Peyer's patch (tissue), 4 donors: Measurements from ENCODE around the gene LIMK1. TPM values are rescaled to one million over a fixed set of nuclear protein-coding genes. Genes with fewer than 3 reads are reported as not detected.
A peak's percentile ranks its signal among the peaks of the same experiment; 100 is the strongest.
"Not testable (repeated sequence)": the region's sequence is repeated elsewhere in the genome, so short reads cannot be mapped to it uniquely, and the experiment has no call there.

Experiments used
- DNase-seq, 3 donors: peaks; one replicate each; pipeline ENCODE4 v3.0.0-alpha.2; 2017 to 2019
- H3K27ac ChIP-seq, 4 donors: fragments of 200-600 bp; sonication (generic); one replicate each; pipeline ENCODE4 v1.5.1; 2016 to 2019
- H3K27me3 ChIP-seq, 2 donors: fragments of 200-600 bp; sonication (generic); one replicate each; pipeline ENCODE4 v1.5.1; 2019
- H3K36me3 ChIP-seq, 3 donors: fragments of 200-600 bp; sonication (generic); one replicate each; pipeline ENCODE4 v1.5.1; 2016 to 2019
- H3K4me1 ChIP-seq, 4 donors: fragments of 200-600 bp; sonication (generic); one replicate each; pipeline ENCODE4 v1.5.1; 2016 to 2019
- H3K4me3 ChIP-seq, 4 donors: fragments of 200-600 bp; sonication (generic); 1 replicate in 3 of 4; 2 replicates in 1 of 4; pipeline ENCODE4 v1.5.1; 2016 to 2019; ENCODE audit warnings: mild to moderate bottlenecking in 1 of 4
- H3K9me3 ChIP-seq, 4 donors: fragments of 200-600 bp; sonication (generic); one replicate each; pipeline ENCODE4 v1.5.1; 2016 to 2019; ENCODE audit warnings: mild to moderate bottlenecking in 1 of 4
- POLR2A ChIP-seq, 2 donors: fragments of 450-650 bp; IDR thresholded peaks; one replicate each; pipeline ENCODE4 v1.5.1; 2017; ENCODE audit warnings: antibody characterized with exemption in 2 of 2, mild to moderate bottlenecking in 2 of 2, moderate library complexity in 2 of 2
- total RNA-seq, 4 donors: library from RNA; depleted of rRNA; stranded (reverse); fragments of >200 nt; gene quantifications; one replicate each; pipeline ENCODE4 v1.1.0, GENCODE V29; 2016
- TF ChIP-seq, protein P1 (sequence below), 6 experiments: fragments of 450-650 bp in 4 of 6; fragments of 200-600 bp in 2 of 6; sonication (generic) in 1 of 6; IDR thresholded peaks; one replicate each; pipeline ENCODE4 v1.5.1; 2017 to 2019; ENCODE audit warnings: antibody characterized with exemption in 6 of 6, mild to moderate bottlenecking in 3 of 6, moderate library complexity in 1 of 6

LIMK1 gene
- total RNA-seq, 4 donors from 2014 or later: 3.7 to 38.0 (median 11.7) TPM

DNA sequence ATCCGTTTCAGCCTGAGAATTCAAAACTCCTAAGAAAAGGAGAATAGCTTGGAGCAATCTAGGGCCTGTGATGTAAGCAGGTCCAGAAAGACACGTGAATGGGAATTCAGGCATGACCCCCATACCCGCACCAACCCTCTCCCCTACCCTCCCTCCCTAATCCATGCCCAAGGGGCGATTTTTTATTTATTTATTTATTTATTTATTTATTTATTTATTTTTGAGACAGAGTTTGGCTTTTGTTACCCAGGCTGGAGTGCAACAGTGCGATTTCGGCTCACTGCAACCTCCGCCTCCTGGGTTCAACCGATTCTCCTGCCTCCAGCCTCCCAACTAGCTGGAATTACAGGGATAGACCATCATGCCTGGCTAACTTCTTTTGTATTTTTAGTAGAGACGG lies 74.0 kb downstream of the LIMK1 start:
- no peak overlapping the region for H3K4me3 ChIP-seq
- no peak for DNase-seq
- H3K36me3 ChIP-seq: no peaks in the 10 kb centered on the region
- TF ChIP-seq, protein P1, sequence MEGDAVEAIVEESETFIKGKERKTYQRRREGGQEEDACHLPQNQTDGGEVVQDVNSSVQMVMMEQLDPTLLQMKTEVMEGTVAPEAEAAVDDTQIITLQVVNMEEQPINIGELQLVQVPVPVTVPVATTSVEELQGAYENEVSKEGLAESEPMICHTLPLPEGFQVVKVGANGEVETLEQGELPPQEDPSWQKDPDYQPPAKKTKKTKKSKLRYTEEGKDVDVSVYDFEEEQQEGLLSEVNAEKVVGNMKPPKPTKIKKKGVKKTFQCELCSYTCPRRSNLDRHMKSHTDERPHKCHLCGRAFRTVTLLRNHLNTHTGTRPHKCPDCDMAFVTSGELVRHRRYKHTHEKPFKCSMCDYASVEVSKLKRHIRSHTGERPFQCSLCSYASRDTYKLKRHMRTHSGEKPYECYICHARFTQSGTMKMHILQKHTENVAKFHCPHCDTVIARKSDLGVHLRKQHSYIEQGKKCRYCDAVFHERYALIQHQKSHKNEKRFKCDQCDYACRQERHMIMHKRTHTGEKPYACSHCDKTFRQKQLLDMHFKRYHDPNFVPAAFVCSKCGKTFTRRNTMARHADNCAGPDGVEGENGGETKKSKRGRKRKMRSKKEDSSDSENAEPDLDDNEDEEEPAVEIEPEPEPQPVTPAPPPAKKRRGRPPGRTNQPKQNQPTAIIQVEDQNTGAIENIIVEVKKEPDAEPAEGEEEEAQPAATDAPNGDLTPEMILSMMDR (IDR thresholded peaks at IDR 0.05): no peak
- TF ChIP-seq POLR2A (IDR thresholded peaks at IDR 0.05): no peak
- H3K27me3 ChIP-seq: no peaks in the 10 kb centered on the region
- no peaks in the 10 kb centered on the region for H3K9me3 ChIP-seq
- H3K4me1 ChIP-seq: no peaks in the 10 kb centered on the region
- no peak overlapping the region for H3K27ac ChIP-seq

DNA sequence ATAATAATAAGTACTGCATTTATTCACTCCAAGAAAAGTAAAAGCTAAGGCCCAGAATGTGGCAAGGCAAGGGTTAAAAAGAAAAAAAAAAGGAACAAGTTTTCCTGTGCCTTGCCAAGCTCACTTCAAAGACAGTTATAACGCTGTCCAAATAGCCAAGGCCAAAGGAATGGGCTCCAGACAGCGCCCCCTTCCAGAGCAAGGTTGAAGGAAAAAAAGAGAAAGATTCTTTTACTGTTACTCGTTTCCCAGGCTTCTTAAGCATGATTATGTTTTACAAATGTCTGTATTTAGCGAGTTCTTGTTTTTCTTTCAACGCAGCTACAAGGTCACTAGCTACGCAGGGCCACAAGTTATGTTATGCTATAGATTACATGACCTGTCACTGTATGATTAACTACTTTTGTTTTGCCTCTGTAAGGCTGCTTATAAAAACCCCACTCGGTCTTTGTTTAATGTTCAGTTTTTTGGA lies 81.4 kb downstream of the LIMK1 start:
- no peak overlapping the region for H3K27ac ChIP-seq
- no peak overlapping the region for H3K4me3 ChIP-seq
- H3K27me3 ChIP-seq: no peaks in the 10 kb centered on the region
- H3K4me1 ChIP-seq: no peaks in the 10 kb centered on the region
- H3K9me3 ChIP-seq: no peaks in the 10 kb centered on the region
- no peaks in the 10 kb centered on the region for H3K36me3 ChIP-seq
- TF ChIP-seq POLR2A (IDR thresholded peaks at IDR 0.05): no peak
- TF ChIP-seq, protein P1 (IDR thresholded peaks at IDR 0.05): no peak
- no peak for DNase-seq

DNA sequence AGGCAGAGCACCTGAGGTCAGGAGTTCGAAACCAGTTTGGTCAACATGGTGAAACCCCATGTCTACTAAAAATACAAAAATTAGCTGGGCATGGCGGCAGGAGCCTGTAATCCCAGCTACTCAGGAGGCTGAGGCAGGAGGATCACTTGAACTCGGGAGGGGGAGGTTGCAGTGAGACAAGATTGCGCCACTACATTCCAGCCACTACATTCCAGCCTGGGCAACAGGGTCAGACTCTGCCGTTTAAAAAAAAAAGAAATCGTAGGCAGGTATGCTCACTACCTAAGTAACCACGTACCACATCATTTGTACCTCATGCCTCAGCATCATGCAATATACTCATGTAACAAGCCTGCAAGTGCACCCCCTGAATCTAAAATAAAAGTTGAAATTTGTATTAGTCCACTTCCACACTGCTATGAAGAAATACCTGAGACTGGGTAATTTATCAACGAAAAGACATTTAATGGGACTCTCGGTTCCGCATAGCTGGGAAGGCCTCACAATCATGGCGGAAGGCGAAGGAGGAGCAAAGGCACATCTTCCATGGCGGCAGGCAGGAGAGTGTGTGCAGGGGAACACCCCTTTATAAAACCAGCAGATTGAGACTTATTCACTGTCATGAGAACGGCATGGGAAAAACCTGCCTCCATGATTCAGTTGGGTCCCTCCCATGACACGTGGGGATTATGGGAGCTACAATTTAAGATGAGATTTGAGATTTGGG lies 82.4 kb downstream of the LIMK1 start:
- no peaks in the 10 kb centered on the region for H3K9me3 ChIP-seq
- no peak overlapping the region for H3K27ac ChIP-seq
- TF ChIP-seq, protein P1 (IDR thresholded peaks at IDR 0.05): no peak
- no peak for TF ChIP-seq POLR2A (IDR thresholded peaks at IDR 0.05)
- H3K4me3 ChIP-seq: no peak overlapping the region
- DNase-seq: no peak
- no peaks in the 10 kb centered on the region for H3K27me3 ChIP-seq
- H3K4me1 ChIP-seq: no peaks in the 10 kb centered on the region
- H3K36me3 ChIP-seq: no peaks in the 10 kb centered on the region

DNA sequence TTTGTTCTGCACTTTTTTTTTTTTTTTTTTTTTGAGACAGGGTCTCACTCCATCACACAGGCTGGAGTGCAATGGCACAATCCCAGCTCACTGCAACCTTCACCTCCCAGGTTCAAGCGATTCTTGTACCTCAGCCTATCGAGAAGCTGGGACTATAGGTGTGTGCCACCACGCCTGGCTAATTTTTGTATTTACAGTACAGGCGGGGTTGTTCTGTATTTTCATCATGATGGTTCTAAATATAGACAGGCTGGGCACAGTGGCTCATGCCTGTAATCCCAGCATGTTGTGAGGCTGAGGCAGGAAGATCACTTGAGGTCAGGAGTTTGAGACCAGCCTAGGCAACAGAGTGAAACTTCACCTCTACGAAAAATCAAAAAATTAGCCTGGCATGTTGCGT lies 83.7 kb downstream of the LIMK1 start:
- DNase-seq: peak in 2 of 3 donors; percentile 50 to 51
- H3K27ac ChIP-seq, H3K36me3 ChIP-seq, H3K4me1 ChIP-seq, H3K9me3 ChIP-seq, H3K4me3 ChIP-seq, H3K27me3 ChIP-seq: not testable (repeated sequence)

Other genes starting within 250 kb of the LIMK1 start
- 10 to 100 TPM in 2 of 4 donors, 1 to 10 TPM in 2; 2.1 to 20.4 (median 11.7) TPM for gene METTL27, start 241.3 kb upstream of the LIMK1 start, total RNA-seq
- not detected for gene TMEM270, start 222.6 kb upstream of the LIMK1 start, total RNA-seq
- 100 to 1,000 TPM in 1 of 4 donors, 10 to 100 TPM in 3; 11.5 to 210 (median 27.9) TPM for gene ELN, start 55.6 kb upstream of the LIMK1 start, total RNA-seq
- 100 to 1,000 TPM; 131 to 172 (median 149) TPM for gene EIF4H, start 90.6 kb downstream of the LIMK1 start, total RNA-seq
- 10 to 100 TPM in 1 of 4 donors, 1 to 10 TPM in 3; 1.1 to 16.5 (median 4.8) TPM for gene LAT2, start 126.2 kb downstream of the LIMK1 start, total RNA-seq
- 10 to 100 TPM in 1 of 4 donors, 1 to 10 TPM in 3; 5.8 to 23.1 (median 7.3) TPM for gene RFC2, start 170.6 kb downstream of the LIMK1 start, total RNA-seq
- gene CLIP2, start 205.6 kb downstream of the LIMK1 start, total RNA-seq: 100 to 1,000 TPM in 1 of 4 donors, 10 to 100 TPM in 3; 35.4 to 212 (median 76.6) TPM